HUES64 (cell line): Measurements from ENCODE around the gene DCBLD1.
A peak's percentile ranks its signal among the peaks of the same experiment; 100 is the strongest.

Source experiments
- H3K27ac ChIP-seq: 2 replicates; pipeline ENCODE4 v1.7.0; 2013; ENCODE audit warnings: low read depth, low read length, inconsistent platforms
- H3K27me3 ChIP-seq: 2 replicates; pipeline ENCODE4 v1.6.1; 2013; ENCODE audit warnings: mild to moderate bottlenecking, low read length; ENCODE audit not compliant: insufficient read depth
- H3K36me3 ChIP-seq: 2 replicates; pipeline ENCODE4 v1.6.1; 2013; ENCODE audit warnings: mild to moderate bottlenecking, low read length; ENCODE audit not compliant: insufficient read depth
- H3K4me1 ChIP-seq: 2 replicates; pipeline ENCODE4 v1.6.1; 2013; ENCODE audit warnings: mild to moderate bottlenecking, low read length, moderate library complexity; ENCODE audit not compliant: insufficient read depth
- H3K4me3 ChIP-seq: 2 replicates; pipeline ENCODE4 v1.5.1; 2013; ENCODE audit warnings: mild to moderate bottlenecking, low read length, moderate library complexity
- H3K9ac ChIP-seq: 2 replicates; pipeline ENCODE4 v1.6.1; 2013; ENCODE audit warnings: mild to moderate bottlenecking, low read depth, low read length
- H3K9me3 ChIP-seq: 2 replicates; pipeline ENCODE4 v1.6.1; 2013; ENCODE audit warnings: low read depth, low read length; ENCODE audit not compliant: insufficient read depth
- whole genome bisulfite sequencing: fragments of 150-250, 120-280 bp; methylation state at CpG from one replicate; pipeline ENCODE4 v1.1.7; 2013; ENCODE audit warnings: missing lambda C conversion rate; 5-methylcytosine and 5-hydroxymethylcytosine counted together

The DCBLD1 gene

DNA sequence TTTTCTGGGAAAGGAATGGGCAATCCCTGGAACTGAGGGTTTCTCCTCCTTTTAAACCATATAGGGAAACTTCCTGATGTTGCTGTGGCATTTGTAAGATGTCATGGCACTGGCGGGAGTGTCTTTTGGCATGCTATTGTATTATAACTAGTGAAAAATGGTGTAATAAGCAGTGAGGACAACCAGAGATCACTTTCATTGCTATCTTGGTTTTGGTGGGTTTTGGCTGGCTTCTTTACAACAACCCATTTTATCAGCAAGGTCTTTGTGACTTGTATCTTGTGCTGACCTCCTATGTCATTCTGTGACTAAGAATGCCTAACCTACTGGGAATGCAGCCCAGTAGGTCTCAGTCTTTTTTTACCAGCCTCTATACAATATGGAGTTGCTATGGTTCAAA is 9.1 kb upstream of the DCBLD1 start:
- Histone ChIP-seq H3K36me3 (no peaks in the 10 kb centered on the region), H3K27me3 (no peaks in the 10 kb centered on the region), H3K27ac (no peak overlapping the region), H3K4me3 (no peak overlapping the region), H3K9me3 (no peaks in the 10 kb centered on the region), H3K4me1 (no peaks in the 10 kb centered on the region), H3K9ac (no peak overlapping the region)
- WGBS, result 100% methylated on average over 1 of the region's 1 CpG

GRCh38 chr6:117477988-117478852 is 4.3 kb upstream of the DCBLD1 start:
- Histone ChIP-seq H3K4me1 (no peaks in the 10 kb centered on the region; the same call in 1 of the 2 replicates), H3K27me3 (peaks cover 20% of the 10 kb centered on the region), H3K4me3 (no peak overlapping the region), H3K36me3 (no peaks in the 10 kb centered on the region), H3K27ac (no peak overlapping the region), H3K9ac (no peak overlapping the region), H3K9me3 (no peaks in the 10 kb centered on the region)
- WGBS, result 79% methylated on average over 4 of the region's 4 CpGs

- Histone ChIP-seq H3K4me3 (no peak overlapping the region), H3K36me3 (no peaks in the 10 kb centered on the region), H3K4me1 (peaks cover 2% of the 10 kb centered on the region; the same call in 1 of the 2 replicates), H3K27me3 (peaks cover 20% of the 10 kb centered on the region), H3K9me3 (no peaks in the 10 kb centered on the region), H3K9ac (no peak overlapping the region), H3K27ac (no peak overlapping the region)
- WGBS, result 87% methylated on average over 6 of the region's 6 CpGs
Observed at GRCh38 chr6:117478853-117479231, 3.6 kb upstream of the DCBLD1 start.

DNA sequence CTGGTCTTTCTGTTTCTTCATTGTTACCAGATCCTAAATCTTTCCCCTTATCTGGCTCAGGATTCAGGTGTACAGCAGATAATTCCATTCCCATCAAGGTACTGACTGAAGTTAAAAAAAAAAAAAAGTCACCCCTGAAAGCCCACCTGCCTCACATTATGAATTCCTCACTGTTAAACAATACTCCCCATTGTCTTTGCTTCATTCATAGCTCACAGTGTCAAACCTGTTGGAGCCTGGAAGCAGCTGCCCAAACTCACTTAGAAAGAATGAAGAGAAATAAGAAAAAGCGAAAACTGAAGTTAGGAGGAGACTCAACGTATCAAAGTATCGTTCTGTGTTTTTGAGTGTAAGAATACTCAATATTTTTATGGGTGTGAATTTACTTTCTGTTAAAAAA is 1.8 kb upstream of the DCBLD1 start:
- Histone ChIP-seq H3K9me3 (no peaks in the 10 kb centered on the region), H3K9ac (no peak overlapping the region), H3K4me3 (no peak overlapping the region), H3K4me1 (peaks cover 6% of the 10 kb centered on the region; the same call in 1 of the 2 replicates), H3K36me3 (no peaks in the 10 kb centered on the region), H3K27ac (no peak overlapping the region), H3K27me3 (peaks cover 27% of the 10 kb centered on the region)
- 94% methylated on average over 3 of the region's 3 CpGs for WGBS

DNA sequence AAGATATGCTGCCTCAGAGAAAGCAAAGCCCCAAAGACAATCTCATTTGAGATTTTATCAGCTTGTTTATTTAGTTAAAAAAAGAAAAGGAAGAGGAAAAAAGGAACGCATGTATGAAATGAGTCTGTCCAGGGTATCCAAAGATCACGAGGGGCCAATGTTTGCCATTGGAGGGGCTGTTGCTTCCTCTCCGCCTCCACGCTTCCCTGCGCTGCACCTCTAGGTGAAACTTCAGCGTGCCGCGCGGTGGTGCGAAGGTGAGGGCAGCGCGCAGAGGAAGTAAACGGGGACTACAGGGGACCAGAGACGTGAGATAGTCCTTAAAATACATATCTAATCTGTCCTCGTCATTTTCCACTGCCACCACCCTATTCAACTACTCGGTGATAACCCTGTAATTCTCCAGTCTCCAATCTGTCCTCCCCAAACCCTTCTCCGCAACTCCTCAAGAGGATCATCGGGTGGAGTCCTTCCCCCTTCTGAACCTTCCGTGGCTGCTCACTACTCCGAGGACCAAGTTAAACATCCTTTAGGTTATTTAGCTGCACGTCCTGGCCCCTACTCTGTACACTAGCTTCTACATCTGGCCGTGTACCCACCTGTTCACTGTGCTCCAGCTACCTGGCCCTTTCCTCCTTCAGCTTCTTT is 1.1 kb upstream of the DCBLD1 start:
- H3K36me3 ChIP-seq, result no peaks in the 10 kb centered on the region
- 81% methylated on average over 22 of the region's 22 CpGs for WGBS
- H3K9ac ChIP-seq, result no peak overlapping the region
- peak overlapping the region; percentile 82; the same call in 1 of the 2 replicates for H3K4me3 ChIP-seq
- no peak overlapping the region for H3K27ac ChIP-seq
- peaks cover 27% of the 10 kb centered on the region for H3K27me3 ChIP-seq
- H3K4me1 ChIP-seq, result peaks cover 6% of the 10 kb centered on the region; the same call in 1 of the 2 replicates
- no peaks in the 10 kb centered on the region for H3K9me3 ChIP-seq

DNA sequence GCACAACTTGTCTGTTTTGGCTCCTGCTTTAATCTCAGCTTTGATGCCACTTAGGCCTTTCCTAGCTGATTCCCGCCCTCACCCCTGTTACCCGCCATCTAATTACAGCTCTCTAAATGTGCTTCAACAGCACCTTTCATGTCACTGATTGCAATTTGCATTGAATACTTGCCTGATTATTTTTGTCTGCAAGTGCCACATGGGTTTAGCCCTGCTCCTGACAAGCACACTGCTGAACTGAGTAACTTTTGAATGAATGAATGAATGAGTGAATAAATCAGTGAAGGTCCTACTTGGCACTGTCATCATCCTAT is 591 bp upstream of the DCBLD1 start:
- no peaks in the 10 kb centered on the region for H3K36me3 ChIP-seq
- H3K27me3 ChIP-seq, result peaks cover 27% of the 10 kb centered on the region
- H3K4me3 ChIP-seq, result peak overlapping the region; percentile 82
- 0 out of 2 replicates have a peak, but pooled peaks cover 3% of the 10 kb centered on the region for H3K9me3 ChIP-seq
- no peak overlapping the region for H3K9ac ChIP-seq
- WGBS, result 77% methylated on average over 2 of the region's 2 CpGs
- peaks cover 6% of the 10 kb centered on the region; the same call in 1 of the 2 replicates for H3K4me1 ChIP-seq
- H3K27ac ChIP-seq, result no peak overlapping the region

DNA sequence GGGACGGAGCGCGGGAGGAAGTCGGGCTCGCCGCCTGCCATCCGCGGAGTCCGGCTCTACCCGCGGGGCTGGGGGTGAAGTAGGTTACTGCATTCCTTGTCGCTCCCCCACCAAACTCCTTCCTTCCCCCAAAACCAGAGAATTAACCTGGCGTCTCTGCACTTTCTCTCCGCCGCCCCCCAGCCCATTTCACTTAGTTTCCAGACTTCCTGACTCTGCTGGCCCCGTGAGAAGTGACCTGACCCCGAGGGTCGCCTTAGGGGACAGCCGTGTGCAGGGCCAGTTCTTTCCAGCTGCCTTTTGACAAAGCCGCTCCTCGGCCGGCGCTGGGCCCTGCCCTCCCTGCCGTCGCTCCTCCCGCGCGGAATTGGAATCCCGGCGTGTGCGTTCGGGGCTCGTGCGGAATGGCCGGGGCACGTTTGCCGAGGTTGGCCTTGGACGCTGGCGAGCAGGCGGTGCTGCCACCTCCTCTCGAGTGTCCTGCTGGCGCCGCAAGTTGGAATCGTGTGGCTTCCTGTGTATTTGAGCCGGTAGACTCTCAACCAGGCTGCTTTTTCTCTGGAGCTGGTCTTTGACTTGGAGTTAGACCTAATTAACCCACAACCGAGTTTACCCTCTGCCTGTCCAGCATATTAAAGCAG is 650 bp downstream of the DCBLD1 start:
- Histone ChIP-seq H3K4me1 (peaks cover 6% of the 10 kb centered on the region; the same call in 1 of the 2 replicates), H3K9me3 (peaks cover 6% of the 10 kb centered on the region; the same call in 1 of the 2 replicates), H3K27me3 (peaks cover 27% of the 10 kb centered on the region), H3K36me3 (no peaks in the 10 kb centered on the region), H3K9ac (peak overlapping the region; percentile 13), H3K27ac (no peak overlapping the region; the same call in 1 of the 2 replicates), H3K4me3 (peak overlapping the region; percentile 82)
- under 1% methylated on average over 38 of the region's 46 CpGs for WGBS

DNA sequence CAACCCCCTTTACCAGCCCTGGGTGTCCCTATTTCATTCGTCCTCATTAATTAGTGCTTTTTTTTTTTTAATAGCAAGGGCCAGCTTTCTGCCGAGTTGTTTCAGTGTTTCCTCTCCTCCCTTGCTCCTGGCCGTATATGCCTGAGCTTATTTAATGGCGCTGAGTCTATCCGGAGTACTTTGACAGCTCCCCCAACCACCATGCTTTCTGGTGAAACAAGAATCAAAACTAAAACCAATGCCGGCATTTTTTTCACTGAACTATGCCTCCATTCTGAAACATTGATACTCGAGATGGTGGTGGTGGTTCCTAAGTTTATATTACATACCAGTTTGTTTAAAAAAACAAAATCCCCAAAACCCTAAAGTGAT is 1.2 kb downstream of the DCBLD1 start:
- Histone ChIP-seq H3K4me1 (peaks cover 6% of the 10 kb centered on the region; the same call in 1 of the 2 replicates), H3K27ac (no peak overlapping the region), H3K9me3 (peaks cover 6% of the 10 kb centered on the region; the same call in 1 of the 2 replicates), H3K9ac (peak overlapping the region; percentile 13; the same call in 1 of the 2 replicates), H3K36me3 (no peaks in the 10 kb centered on the region), H3K27me3 (peaks cover 27% of the 10 kb centered on the region), H3K4me3 (peak overlapping the region; percentile 82)
- WGBS, result 8% methylated on average over 6 of the region's 7 CpGs

DNA sequence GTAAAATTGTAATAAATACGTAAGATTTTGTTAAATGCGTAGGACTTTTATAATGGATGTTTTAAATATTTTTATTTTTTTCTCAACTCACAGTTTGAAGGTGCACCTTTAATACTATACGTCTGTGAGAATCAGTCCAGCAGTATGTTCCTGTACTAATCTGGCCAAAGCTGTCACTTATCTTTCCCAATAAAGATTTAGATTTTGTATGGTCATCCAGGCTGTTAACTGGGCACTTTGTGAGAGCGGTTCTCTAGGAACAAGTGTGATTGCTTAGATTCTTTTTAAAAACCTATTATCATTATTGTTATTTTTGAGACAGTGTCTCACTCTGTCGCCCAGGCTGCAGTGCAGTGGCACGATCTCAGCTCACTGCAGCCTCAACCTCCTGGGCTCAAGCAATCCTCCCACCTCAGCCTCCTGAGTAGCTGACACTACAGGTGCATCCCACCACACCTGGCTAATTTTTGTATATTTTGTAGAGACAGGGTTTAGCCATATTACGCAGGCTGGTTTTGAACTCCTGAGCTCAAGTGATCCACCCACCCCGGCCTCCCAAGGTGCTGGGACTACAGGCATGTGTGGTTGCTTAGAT is 1.7 kb downstream of the DCBLD1 start:
- peaks cover 27% of the 10 kb centered on the region for H3K27me3 ChIP-seq
- peaks cover 6% of the 10 kb centered on the region; the same call in 1 of the 2 replicates for H3K4me1 ChIP-seq
- no peaks in the 10 kb centered on the region for H3K36me3 ChIP-seq
- H3K4me3 ChIP-seq, result peak overlapping the region; percentile 82
- no peak overlapping the region for H3K27ac ChIP-seq
- 91% methylated on average over 7 of the region's 8 CpGs for WGBS
- peaks cover 6% of the 10 kb centered on the region; the same call in 1 of the 2 replicates for H3K9me3 ChIP-seq
- no peak overlapping the region; the same call in 1 of the 2 replicates for H3K9ac ChIP-seq

- Histone ChIP-seq H3K4me1 (peaks cover 6% of the 10 kb centered on the region; the same call in 1 of the 2 replicates), H3K4me3 (no peak overlapping the region), H3K9me3 (peaks cover 6% of the 10 kb centered on the region; the same call in 1 of the 2 replicates), H3K27me3 (peaks cover 26% of the 10 kb centered on the region), H3K36me3 (no peaks in the 10 kb centered on the region), H3K27ac (no peak overlapping the region), H3K9ac (no peak overlapping the region)
Observed at GRCh38 chr6:117485433-117485832, 3.0 kb downstream of the DCBLD1 start.
